Measurements from ENCODE around the gene SMG9.

DNA sequence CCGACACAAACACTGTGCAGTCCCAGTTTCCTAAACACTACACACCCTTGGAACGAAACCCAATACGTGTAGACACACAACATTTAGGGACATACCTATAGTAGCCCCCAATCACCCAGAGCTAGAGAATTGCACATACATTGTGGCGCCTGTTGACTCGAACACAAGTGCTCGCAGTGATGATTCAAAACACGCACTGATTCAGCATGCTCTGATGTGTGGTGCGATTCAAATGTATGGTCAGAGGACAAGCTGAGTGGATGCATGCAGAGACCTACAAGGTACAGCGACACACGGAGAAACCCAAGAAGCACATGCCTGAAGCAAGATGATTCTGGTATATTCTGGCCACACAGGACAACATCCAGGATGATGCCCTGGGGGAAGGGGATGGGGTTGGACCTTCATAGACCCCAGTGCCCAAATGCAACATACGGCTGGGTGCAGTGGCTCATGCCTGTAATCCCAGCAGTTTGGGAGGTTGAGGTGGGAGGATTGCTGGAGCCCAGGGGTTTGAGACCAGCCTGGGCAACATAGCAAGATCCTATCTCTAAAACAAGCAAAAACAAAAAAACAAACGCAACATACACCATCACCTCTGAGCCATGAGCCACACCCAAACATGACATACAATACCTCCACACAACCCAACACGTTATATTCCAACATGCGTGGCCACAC is 27.0 kb upstream of the SMG9 start:
- TF ChIP-seq, protein P1, sequence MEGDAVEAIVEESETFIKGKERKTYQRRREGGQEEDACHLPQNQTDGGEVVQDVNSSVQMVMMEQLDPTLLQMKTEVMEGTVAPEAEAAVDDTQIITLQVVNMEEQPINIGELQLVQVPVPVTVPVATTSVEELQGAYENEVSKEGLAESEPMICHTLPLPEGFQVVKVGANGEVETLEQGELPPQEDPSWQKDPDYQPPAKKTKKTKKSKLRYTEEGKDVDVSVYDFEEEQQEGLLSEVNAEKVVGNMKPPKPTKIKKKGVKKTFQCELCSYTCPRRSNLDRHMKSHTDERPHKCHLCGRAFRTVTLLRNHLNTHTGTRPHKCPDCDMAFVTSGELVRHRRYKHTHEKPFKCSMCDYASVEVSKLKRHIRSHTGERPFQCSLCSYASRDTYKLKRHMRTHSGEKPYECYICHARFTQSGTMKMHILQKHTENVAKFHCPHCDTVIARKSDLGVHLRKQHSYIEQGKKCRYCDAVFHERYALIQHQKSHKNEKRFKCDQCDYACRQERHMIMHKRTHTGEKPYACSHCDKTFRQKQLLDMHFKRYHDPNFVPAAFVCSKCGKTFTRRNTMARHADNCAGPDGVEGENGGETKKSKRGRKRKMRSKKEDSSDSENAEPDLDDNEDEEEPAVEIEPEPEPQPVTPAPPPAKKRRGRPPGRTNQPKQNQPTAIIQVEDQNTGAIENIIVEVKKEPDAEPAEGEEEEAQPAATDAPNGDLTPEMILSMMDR (IDR thresholded peaks at IDR 0.05), result no peak
- TF ChIP-seq POLR2A (IDR thresholded peaks at IDR 0.05), result no peak

Measured in esophagus squamous epithelium (tissue), 4 donors.